ENCODE results near the gene CYTH1.

Gene CYTH1

DNA sequence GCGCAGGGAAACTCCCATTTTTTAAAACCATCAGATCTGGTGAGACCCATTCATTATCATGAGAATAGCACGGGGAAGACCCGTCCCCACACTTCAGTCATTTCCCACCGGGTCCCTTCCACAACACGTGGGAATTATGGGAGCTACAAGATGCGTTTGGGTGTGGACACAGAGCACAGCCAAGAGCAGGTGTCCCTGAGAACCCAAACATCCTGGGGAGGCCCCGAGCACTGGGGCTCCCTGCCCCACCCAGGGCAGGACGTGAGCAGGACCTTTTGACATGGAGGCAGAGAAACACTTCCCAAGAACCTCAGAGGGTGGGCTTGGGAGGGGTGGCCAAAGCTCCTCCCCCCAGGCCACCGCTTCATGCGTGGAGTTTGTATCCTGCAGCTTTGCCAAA, 115.0 kb downstream of the CYTH1 start:
- no peak for DNase-seq

DNA sequence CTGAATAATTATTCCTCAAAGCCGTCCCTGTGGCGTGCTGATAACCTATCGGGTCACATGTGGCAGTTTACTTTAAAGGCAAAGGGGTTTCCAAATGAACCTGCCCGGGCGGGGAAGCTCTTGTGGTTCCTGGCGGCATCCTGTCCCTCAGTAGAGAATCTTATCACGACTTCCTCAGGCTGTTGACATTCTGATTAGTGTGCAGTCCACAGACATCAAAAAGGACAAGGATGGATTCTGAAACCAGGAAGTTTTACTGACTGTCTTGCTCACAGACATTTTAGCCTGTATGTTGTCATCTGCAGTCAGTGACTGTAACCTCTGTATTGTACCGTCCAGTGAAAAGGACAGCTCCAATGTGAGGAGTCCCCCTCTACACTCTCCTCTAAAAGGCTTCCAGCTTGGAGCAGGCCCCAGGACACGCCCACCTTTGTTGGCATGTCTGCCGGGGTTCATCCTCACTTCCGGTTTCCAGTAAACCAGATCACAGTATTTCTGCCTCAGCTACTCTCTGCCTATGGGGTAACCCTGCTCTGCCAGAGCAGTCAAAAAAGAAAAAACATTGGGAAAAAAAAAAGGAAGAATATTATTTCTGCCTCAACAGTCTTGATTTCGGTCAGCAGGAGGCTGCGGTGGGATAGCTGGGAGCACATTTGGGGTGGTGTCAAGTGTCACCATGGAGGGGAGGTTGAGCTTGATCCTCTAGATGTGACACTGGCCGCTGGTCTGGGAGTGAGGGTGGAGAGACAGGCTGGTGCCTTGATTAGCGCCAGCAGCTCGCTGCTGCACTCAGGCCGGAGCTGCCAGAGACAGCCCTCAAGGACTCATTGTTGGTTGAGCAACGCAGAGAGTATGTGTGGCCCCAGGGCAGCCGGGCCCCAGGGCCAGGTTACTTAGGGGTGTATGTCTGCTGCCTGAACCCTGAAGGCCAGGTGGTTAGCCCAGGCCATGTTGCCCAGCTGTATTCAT, 115.8 kb downstream of the CYTH1 start:
- peak; percentile 71 for DNase-seq

DNA sequence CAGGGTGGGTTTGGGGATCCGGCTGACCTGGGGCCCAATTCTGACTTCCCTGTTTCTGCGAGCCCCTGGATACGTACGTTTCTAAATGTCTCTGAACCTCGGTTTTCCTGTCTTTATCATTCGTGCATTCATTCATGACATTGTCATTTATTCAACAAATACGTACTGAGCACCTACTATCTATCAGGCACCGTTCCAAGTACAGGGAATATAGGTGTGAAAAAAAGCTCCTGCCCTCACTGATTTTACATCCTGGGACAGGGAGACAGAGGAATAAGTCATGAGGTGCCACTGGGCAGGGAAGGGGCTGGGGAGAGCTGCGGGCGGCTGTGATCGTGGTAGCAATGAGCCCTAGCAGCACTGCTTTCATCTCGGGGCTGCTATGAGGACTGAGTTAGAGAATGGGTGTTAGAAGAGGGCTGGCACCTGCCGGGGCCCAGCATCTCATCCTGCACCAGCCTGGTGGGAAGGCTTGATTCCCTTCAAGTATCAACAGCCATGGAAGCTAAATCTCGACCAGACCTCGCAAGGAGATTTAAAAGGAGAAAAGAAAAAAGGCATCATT, 116.6 kb downstream of the CYTH1 start:
- peak; percentile 23 for DNase-seq

DNA sequence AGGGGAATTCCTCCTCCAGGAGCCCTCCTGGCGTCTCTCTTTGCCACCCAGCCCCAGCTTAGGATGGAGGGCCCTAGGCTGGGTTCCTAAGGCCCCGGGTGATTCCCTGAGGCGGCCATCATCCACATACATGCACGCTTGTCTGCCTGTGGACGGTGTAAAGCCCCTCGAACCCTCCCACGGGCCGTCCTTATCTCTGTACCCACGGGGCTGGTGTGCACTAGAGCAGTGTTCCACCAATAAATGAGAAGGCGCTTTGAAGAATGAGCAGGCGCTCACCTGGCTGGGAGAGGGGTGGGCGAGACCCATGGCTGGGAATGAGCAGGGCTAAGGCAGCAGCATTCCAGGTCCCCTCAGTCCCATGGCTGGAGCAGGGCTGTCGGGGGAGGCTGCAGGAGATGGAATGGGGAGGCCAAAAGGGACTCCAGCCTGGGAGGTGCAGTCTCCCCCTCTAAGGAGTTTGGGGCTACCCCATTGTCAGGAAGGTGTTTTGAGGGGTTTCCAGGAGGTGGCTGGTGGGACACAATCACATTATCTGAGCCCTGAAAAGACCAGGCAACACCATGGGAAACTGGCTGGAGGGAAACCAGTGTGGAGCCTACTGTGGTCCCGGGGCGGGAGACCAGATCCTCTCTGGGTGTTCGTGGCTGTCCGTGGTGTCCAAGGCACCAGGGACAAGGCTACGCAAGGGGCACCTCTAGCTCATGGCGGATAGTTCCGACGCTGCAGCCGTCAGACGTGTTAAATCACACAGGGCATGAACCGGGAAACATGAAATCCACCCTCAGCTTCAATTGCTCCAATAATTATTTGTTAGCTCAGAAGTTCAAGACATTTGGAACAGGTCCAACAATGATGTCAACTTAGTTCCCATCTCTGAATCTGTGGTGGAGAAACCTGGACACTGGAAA, 117.3 kb downstream of the CYTH1 start:
- DNase-seq, result no peak

DNA sequence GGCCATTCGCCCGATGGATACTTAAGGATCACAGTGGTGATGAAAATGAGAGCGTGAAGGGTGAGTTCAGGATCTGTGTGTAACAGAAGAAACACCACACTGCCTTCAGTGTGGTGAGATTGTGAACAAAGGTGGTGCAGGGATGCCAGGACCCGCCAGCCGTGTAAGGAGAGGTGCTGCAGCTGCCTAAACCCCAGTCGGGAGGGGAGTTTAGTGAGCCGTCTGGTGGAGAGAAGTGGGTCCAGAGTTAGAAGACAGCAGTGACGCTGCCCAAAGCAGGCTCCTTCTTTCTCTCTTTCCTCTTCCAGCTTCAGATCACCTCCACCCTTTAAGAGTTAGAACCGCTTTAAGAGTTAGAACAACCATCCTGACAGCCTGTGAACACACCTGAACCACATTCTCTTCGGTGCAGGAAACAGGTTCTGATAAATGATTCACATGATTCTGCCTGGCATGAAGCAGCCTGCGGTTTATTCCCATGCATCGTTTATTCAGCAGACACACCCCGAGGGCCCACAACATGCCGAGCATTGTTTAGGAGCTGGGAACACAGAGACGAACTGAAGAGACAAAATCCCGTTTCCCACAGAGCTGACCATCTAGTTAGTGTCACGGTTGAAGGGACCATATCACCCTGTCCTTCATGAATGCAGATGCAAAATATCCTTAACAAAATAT, 120.8 kb downstream of the CYTH1 start:
- DNase-seq, result no peak

DNA sequence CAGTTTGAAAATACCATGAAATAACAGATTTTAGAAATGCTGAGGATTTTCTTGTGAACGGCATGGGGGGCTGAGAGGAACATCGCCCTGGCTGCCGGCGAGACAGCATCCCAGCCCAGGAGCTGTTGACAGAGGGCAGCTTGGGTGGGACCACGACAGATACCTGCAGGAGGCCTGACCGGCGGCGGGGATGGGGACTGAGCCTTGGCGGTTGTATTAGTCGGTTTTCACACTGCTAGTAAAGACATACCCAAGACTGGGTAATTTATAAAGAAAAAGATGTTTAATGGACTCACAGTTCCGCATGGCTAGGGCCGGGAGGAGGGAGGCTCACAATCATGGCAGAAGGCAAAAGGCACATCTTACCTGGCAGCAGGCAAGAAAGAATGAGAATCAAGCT, 122.5 kb downstream of the CYTH1 start:
- DNase-seq, result no peak

DNA sequence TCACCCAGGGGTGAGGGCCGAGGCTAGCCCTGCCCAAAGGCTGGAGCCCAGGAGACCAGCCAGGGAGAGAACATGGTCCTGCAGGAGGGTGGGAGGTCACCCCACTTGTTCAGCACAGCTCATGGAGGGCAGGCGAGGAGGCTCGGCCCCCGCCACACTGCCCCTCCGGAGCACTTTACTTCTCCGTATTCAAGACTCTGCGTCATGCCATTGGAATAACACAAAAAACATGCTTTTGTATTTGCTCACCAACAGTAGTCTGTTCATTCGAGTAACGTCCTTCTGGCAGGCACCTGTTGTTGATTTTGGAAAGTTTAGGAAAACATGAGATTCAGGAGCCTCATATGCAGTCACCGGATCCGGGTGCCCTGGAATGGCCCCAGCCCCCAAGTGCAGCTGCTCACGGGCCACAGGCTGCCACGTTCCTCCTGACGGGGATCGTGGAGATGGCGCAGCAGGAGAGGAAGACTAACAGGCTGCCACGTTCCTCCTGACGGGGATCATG, 123.7 kb downstream of the CYTH1 start:
- no peak for DNase-seq

DNA sequence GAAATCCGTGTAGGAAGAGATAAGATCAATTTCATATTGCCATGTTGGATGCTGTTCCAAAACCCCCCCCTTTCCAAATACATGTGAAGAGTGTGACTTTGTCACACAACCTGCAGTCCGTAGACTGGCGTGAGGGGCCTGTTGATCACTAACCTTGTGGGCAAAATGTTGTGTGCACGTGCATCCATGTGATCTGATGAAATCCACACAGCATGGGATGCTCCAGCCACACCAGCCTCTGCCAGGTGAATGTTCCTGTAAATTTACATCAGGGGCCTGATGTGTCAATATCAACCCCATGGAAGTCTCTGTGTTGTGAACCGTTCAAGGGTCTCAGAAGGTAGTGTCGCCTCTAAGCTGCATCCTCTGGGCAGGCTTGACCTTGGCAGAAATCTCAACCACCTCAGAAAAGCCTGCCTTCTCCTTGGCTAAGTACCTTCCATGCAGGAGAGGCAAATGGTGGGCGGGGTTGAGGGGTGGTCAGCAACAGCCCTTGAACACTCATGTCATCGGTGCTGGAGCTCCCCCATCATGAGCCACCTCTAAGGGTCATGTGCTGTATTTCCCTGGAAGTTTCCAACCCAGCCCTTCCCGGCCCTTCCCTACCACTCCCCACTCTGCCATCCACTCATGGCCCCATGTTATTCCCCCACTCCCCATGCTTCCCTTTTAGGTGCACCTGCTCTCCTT, 126.7 kb downstream of the CYTH1 start:
- DNase-seq, result no peak

DNA sequence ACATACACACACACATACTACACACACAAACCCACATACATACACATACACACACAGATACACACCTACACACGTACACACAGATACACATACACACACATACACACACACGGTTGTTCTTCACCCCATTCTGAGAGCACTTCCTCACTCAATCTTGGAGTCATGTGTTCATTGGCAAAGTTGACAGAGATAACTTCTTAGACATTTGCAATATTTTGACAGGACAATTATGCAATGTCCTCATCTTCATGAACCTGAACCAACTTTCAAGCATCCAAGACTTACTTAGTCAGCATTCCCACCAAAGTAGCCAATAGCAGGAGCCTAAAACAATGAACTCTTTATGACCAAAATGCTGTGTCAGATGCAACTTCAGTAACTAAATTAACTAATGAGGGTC, 127.7 kb downstream of the CYTH1 start:
- DNase-seq, result no peak

DNA sequence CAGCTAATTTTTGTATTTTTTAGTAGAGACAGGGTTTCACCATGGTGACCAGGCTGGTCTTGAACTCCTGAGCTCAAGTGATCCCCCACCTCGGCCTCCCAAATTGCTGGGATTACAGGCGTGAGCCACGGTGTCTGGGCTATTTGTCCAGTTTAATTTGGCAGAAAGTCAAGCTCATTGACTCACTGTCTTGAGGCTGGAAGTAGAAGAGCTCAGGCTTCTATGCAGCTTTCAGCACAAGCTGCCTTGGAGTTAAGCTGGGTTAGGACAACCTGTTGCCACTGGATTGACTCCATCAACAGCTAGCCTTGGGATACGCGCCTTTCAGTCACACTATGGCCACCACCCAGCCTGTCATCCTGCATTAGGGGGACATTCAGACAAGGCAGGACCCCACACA, 128.7 kb downstream of the CYTH1 start:
- no peak for DNase-seq

DNA sequence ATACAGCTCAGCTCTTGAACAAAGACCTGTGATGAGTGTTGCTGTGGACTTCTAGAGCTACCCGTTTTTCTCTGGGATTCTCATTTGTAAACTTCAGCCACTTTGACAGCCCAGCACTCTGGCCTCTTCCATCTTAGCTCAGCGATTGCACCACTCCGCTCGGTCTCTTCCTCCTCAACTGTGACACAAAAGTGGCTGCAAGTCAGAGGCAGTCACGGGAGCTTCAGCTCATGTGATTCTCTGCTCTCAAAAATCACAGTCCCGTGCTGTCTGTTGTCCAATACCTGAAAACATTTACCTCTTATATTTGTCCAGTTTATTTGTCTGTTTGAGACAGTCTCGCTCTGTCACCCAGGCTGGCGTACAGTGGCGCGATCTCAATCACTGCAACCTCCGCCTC, 129.2 kb downstream of the CYTH1 start:
- no peak for DNase-seq

DNA sequence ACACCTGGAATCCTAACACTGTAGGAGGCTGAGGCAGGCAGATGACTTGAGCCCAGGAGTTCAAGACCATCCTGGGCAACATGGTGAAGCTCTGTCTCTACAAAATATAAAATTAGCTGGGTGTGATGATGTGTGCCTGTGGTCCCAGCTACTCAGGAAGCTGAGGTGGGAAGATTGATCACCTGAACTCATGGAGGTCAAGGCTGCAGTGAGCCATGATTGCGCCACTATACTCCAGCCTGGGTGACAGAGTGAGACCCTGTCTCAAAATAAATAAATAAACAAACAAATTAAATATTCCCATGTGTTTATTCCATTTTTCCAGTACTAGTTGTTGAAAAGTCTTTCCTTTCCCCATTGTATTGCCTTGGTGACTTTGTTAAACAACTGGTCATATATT, 130.0 kb downstream of the CYTH1 start:
- DNase-seq, result no peak

DNA sequence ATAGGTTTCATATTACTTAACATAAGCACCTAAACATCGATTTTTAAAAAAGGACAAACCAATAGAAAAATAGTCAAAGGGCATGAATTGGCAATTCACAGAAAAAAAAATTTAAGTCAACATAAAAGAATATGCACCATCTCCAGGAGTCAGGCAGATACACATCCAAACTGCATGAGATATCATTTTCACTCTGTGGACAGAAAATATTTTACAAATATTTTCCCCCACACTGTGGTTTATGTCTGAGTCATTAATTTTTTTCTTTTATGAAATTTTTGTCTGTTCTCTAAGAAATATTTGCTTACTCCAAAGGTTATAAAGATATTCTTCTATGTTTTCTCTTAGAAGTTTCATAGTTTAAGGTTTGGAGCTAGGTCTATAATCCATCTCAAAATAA, 130.5 kb downstream of the CYTH1 start:
- DNase-seq, result no peak

DNA sequence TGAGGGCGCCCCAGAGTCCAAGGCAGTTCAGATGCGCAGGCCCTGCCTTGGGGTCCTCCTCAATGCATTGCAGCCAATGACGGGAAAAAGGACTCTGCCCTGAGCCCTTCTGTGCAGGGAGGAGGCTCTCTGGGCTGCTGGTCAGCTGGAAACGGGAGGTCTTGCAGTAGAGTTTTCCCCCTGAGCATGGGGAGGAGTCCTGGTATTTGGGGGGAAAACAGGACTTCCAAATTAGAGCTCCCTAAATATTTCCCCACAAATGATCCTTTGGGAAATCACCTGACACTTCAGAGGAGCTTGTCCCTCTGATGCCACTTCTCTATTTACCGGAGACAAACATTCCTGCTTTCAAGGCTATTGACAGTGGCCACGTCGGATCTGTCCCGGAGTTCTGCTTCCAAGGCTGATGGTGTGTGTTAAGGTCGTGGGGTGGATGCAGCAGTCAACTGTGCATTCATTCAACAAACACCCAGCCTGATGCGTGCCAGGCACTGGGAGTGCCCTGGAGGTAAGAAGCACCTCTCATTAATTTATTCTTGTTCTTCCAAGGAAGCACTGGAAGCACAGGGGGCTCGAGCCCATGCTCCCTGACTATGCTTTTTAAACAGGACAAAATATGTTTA, 131.9 kb downstream of the CYTH1 start:
- no peak for DNase-seq

DNA sequence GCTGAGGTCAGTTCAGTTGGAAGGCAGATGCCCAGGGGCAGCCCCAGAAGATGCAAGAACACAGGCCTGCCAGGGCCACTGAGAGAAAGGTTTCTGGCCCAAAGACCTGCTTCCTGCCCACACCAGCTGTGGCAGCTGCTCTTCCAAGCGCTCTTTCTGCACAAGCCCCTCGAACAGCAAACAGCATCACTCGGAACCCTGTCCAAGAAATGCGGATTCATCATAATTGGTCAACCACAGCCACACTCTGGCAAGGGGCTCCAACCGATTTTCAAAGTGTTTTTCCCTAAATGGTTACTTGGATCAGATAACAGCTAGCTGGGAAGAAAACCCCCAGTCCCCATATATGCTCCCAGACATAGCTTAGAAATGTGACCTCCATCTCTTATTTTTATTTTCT, 133.8 kb downstream of the CYTH1 start:
- no peak for DNase-seq

DNA sequence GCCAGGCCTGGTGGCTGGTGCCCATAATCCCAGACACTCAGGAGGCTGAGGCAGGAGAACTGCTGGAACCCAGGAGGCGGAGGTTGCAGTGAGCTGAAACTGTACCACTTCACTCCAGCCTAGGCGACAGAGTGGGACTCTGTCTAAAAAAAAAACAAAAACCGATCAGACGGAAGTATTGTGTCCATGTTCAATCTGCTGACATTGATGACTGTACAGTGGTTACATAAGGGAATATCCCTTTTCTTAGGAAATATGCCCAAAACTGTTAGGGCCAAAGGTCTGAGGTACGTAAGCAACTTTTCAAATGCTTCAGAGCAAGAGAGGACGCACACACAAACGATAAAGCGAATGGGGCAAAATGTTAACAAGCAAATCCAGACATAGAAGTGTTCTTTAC, 135.0 kb downstream of the CYTH1 start:
- no peak for DNase-seq

DNA sequence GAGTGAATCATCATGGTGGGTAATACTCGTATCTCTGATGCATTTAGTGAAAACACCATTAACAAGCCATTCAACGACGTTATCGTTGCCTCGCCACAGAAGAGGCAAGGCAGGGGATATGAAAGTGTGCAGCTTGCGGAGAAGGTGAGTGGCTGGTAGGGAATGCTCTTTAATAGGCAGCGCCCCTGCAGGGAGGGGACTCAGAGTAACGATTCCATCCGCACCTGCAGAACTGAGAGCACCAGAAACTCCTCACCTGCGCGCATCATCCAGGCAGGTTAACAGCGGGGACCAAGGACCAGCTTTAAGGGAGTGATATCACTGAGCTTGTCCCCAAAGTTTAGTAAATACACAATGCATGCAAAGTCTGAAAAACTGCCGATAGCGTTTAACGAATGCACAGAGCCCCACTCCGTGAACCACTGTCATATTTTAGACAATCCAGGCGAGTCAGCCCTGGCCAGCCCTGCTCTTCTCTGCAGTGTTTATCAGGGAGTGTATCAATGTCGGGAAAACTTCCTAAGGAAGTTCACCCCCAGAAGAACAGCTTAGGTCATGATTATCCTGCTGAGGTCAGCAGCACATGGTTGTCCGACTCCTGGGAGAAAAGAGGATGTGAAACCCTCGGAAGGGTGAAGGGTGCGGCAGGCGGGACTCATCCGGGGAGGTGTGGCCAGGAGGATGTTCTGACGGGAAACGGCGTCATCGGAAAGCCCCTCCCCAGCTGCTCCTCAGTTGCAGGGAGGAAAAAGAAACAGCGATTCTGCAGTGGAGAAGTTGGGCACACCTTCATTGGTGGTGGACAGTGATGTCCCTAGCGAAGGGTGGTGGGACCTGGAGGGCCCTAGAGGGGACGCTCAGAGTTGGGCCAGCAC, 136.4 kb downstream of the CYTH1 start:
- peak; percentile 68 for DNase-seq

DNA sequence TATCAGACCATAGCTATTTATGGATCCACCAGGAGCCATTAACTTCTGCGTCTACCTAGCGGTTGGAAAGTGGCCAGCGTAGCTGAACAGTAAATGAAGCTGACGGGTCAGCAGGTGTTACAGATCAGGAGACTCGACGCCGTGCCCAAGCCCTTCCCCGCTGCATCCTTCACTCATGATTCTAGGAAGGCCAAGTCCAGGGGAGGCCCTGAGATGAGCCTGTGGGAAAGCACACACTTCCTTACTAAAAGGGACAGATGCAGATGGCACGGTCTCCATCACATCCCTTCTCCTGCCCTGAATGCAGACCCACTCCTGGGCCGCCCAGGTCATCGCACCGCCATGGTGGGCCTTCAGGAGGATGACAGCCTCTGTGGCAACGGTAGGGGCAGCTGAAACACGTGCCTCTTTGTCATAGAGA, 137.1 kb downstream of the CYTH1 start:
- no peak for DNase-seq

DNA sequence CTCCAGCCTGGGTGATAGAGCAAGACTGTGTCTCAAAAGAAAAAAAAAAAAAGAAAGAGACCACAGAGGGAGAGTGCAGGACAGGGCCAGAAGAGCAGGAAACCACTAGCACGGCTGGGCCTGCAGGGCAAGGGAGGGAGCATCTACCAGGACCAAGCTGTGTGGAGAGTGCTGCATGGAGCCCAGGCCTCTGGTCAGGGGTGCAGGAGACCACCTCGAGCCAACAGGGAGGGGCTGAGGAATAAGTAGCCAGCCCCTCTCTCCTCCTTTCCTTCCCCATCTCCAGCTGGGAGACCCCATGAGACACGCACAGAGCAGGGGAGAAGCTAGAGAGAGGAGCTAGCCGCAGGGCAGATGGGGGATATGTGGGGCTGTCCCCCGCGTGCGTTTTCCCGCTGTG, 137.8 kb downstream of the CYTH1 start:
- DNase-seq, result no peak

DNA sequence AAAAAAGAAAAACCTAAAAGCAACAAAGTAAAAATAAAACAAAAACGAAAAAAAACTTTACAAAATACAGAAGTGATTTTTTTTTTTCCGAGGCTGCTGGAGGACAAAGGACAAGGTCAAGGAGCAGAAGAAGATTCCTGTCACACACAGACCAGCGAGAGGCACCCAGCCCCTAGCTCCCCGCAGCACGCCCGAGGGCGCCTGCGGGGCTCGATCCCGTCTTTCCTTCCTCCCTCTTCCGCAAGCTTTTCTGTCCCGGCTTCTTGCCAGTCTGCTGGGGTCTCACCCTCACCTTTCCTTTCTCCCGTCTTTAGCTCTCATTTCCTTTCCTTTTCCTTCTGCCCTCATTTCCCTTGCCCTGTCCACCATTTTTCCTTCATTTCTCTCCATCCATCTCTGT, 138.7 kb downstream of the CYTH1 start:
- DNase-seq, result no peak

DNA sequence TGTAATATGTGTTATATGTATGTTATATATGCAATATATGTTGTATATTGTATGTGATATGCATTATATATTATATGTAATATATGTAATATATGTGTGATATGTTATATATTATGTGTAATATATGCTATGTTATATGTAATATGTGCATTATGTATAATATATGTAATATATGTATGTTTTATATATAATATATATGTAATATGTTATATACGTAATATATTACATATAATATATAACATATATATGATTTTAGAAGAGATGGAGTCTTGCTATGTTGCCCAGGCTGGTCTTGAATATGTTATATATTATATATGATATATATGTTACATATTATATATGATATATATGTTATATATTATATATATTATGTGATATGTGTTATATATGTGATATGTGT, 139.4 kb downstream of the CYTH1 start:
- DNase-seq, result no peak
